OCI-LY1 (cell line): ENCODE results near the gene ARPC2.

ENCODE experiments used
- CTCF ChIP-seq: fragments of 200-600 bp; sonication (generic), shearing (Covaris generic); IDR thresholded peaks from 2 replicates; pipeline ENCODE4 v1.5.1; 2017; ENCODE audit warnings: mild to moderate bottlenecking, antibody characterized with exemption, low read length, moderate library complexity, mixed read lengths
- EZH2 ChIP-seq: fragments of 200-600 bp; sonication (generic), shearing (Covaris generic); IDR thresholded peaks from 2 replicates; pipeline ENCODE4 v1.8.0; 2017; ENCODE audit warnings: borderline replicate concordance, mixed run types, mild to moderate bottlenecking, antibody characterized with exemption, low read length, moderate library complexity, mixed read lengths

GRCh38 chr2:218218268-218219185, 1.5 kb downstream of the ARPC2 start:
- TF ChIP-seq CTCF (no peak), EZH2 (no peak)
